Common myeloid progenitor, CD34-positive (primary cell): ENCODE results near the gene SOX12.
A peak's percentile ranks its signal among the peaks of the same experiment; 100 is the strongest.
"Not testable (repeated sequence)": the region's sequence is repeated elsewhere in the genome, so short reads cannot be mapped to it uniquely, and the experiment has no call there.

Experiments used
- CTCF ChIA-PET: fragments of 350-600 bp; sonication (Branson Sonifier 250); formaldehyde crosslinking; loops from one replicate; lab custom pipeline; 2021; ENCODE audit warnings: antibody characterized with exemption; lab: Charles Lee
- POLR2A ChIA-PET: fragments of 350-600 bp; sonication (Branson Sonifier 250); formaldehyde crosslinking; loops from one replicate; lab custom pipeline; 2021; ENCODE audit warnings: antibody characterized with exemption; lab: Charles Lee
- DNase-seq, 3 donors: peaks; one replicate each; pipeline versions ENCODE4 v3.0.0 to v3.0.0-alpha.2; 2013
- H3K27ac ChIP-seq, 2 experiments: 1 replicate in 1 of 2; 2 replicates in 1 of 2; pipeline ENCODE4 v1.7.0; 2013; ENCODE audit warnings: inconsistent platforms in 2 of 2, low read length in 2 of 2, mild to moderate bottlenecking in 2 of 2, low read depth in 1 of 2, moderate library complexity in 1 of 2; ENCODE audit not compliant: severe bottlenecking in 2 of 2, insufficient read depth in 1 of 2, poor library complexity in 1 of 2
- H3K27me3 ChIP-seq, 5 experiments: replicated peaks in 2 of 5; 1 replicate in 3 of 5; 2 replicates in 2 of 5; pipeline versions ENCODE4 v1.6.1 to v1.7.0; 2013; ENCODE audit warnings: low read length in 4 of 5, mild to moderate bottlenecking in 2 of 5, moderate library complexity in 2 of 5, inconsistent platforms in 1 of 5; ENCODE audit not compliant: insufficient read depth in 5 of 5, control insufficient read depth in 4 of 5
- H3K36me3 ChIP-seq, 4 experiments: 1 replicate in 2 of 4; 2 replicates in 2 of 4; pipeline versions ENCODE4 v1.6.1 to v1.7.0; 2013; ENCODE audit warnings: low read length in 3 of 4, control low read depth in 1 of 4, mild to moderate bottlenecking in 1 of 4; ENCODE audit not compliant: control insufficient read depth in 4 of 4, insufficient read depth in 4 of 4
- H3K4me1 ChIP-seq, 4 experiments: 1 replicate in 3 of 4; 2 replicates in 1 of 4; pipeline versions ENCODE4 v1.6.1 to v1.7.1; 2013; ENCODE audit warnings: low read length in 3 of 4, mild to moderate bottlenecking in 3 of 4, control low read depth in 1 of 4, inconsistent platforms in 1 of 4, moderate library complexity in 1 of 4; ENCODE audit not compliant: control insufficient read depth in 4 of 4, insufficient read depth in 4 of 4; ENCODE audit errors: control extremely low read depth in 1 of 4
- H3K4me3 ChIP-seq, 7 experiments: 1 replicate in 4 of 7; 2 replicates in 3 of 7; pipeline versions ENCODE4 v1.5.1 to v1.7.0; 2013; ENCODE audit warnings: mild to moderate bottlenecking in 7 of 7, low read length in 6 of 7, moderate library complexity in 6 of 7, inconsistent platforms in 2 of 7, low read depth in 2 of 7, control low read depth in 1 of 7; ENCODE audit not compliant: insufficient read depth in 4 of 7, control insufficient read depth in 1 of 7; ENCODE audit errors: extremely low read depth in 1 of 7
- H3K9me3 ChIP-seq, 5 experiments: 1 replicate in 4 of 5; 2 replicates in 1 of 5; pipeline versions ENCODE4 v1.6.1 to v1.7.1; 2013; ENCODE audit warnings: low read length in 4 of 5, mild to moderate bottlenecking in 2 of 5, inconsistent platforms in 1 of 5, low read depth in 1 of 5, moderate library complexity in 1 of 5; ENCODE audit not compliant: control insufficient read depth in 4 of 5, insufficient read depth in 2 of 5; ENCODE audit errors: control extremely low read depth in 1 of 5
- WGBS: methylation state at CpG from one replicate; pipeline ENCODE4 v1.1.5; 2013; ENCODE audit not compliant: insufficient coverage; 5-methylcytosine and 5-hydroxymethylcytosine counted together

The SOX12 gene

GRCh38 chr20:353166-353565, 27.8 kb downstream of the SOX12 start:
- ChIA-PET CTCF (interaction anchor here (0.5 to 7.9 kb wide), 15 partner anchors 9 to 178 kb away, joined by 3 to 103 read pairs (median 4); no protein-coding TSS in a partner anchor), POLR2A (no interaction called here)
- no peaks in the 10 kb centered on the region for H3K27me3 ChIP-seq
- H3K27ac ChIP-seq, result no peak overlapping the region
- H3K4me3 ChIP-seq, result no peak overlapping the region
- no peaks in the 10 kb centered on the region for H3K36me3 ChIP-seq
- H3K4me1 ChIP-seq, result peaks cover 0 to 9% (median 5%) of the 10 kb centered on the region in 4 experiments
- DNase-seq, result no peak
- H3K9me3 ChIP-seq, result no peaks in the 10 kb centered on the region
- WGBS, result 94% methylated on average over 13 of the region's 13 CpGs

DNA sequence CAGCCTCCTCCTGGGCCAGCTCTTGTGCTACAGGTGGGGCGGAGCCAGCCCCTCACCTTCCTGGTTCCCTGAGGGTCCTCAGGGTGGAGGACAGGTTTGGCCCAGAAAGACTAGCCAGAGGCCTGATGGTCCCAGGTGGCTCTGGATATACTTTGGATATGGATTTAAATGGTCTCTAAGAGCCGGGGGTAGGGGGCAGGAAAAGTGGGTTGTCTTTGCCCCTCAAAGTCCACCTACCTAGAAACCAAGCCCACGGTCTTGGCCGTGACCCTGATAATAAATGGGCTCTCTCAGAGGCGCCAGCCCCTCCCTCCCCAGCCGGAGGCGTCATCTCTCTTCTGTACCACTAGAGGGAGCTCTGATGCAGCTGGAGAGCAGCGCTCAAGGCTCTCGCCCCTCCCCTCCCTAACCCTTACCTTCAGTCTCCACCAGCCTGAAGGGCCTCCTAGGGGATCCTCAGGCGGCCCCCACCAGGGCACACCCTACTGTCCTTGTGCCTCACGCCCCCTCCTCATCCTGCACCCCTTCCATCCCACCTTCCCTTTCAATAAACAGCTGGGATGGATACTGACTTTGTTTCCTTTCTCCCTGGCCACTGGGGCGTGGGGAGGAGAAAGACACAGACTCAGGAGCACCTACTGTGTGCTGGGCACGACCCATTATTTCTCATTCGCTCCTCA, 29.1 kb downstream of the SOX12 start:
- peak; percentile 83 to 92 (median 88) for DNase-seq
- Histone ChIP-seq H3K4me1 (peaks cover 0 to 2% (median 0%) of the 10 kb centered on the region in 4 experiments), H3K36me3 (no peaks in the 10 kb centered on the region), H3K27ac (no peak overlapping the region), H3K4me3 (no peak overlapping the region), H3K27me3 (no peaks in the 10 kb centered on the region), H3K9me3 (no peaks in the 10 kb centered on the region)
- CTCF ChIA-PET, result interaction anchor here (0.6 to 7.9 kb wide), 24 partner anchors 8 to 374 kb away, joined by 3 to 103 read pairs (median 4); no protein-coding TSS in a partner anchor
- POLR2A ChIA-PET, result interaction anchor here (0.6 kb wide), 1 partner anchor 95 kb away, joined by 4 read pairs; no protein-coding TSS in a partner anchor
- 36% methylated on average over 4 of the region's 14 CpGs for WGBS

GRCh38 chr20:356154-356553, 30.8 kb downstream of the SOX12 start:
- not testable (repeated sequence) for DNase-seq, H3K4me3 ChIP-seq, H3K27ac ChIP-seq, H3K9me3 ChIP-seq, H3K27me3 ChIP-seq, H3K4me1 ChIP-seq, H3K36me3 ChIP-seq
- CTCF ChIA-PET, result interaction anchor here (0.9 to 7.9 kb wide), 8 partner anchors 11 to 130 kb away, joined by 3 to 103 read pairs (median 7); no protein-coding TSS in a partner anchor
- POLR2A ChIA-PET, result interaction anchor here (0.6 kb wide), 1 partner anchor 136 kb away, joined by 5 read pairs; no protein-coding TSS in a partner anchor
- WGBS, result 94% methylated on average over 2 of the region's 2 CpGs

DNA sequence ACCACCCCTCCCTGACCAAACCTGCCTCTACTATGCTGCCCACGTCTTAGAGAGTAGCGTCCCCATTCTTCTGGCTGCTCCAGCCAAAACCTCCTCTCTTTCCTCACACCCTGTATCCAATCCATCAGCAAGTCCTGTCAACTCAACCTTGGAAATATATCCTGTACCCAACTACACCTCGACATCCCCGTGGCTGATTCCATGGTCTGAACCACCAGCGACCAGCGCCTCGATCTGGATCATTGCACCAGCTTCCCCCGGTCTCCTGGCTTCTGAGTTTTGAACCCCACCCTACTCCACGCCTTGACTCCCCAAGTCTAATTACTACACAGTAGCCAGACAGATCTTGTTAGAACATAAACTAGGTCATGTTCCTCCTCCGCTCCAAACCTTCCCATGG, 31.4 kb downstream of the SOX12 start:
- CTCF ChIA-PET, result interaction anchor here (0.9 to 7.9 kb wide), 3 partner anchors 10 to 124 kb away, joined by 3 to 103 read pairs (median 5); no protein-coding TSS in a partner anchor
- 98% methylated on average over 10 of the region's 10 CpGs for WGBS
- peaks cover 0 to 2% (median 0%) of the 10 kb centered on the region in 4 experiments for H3K4me1 ChIP-seq
- POLR2A ChIA-PET, result no interaction called here
- no peaks in the 10 kb centered on the region for H3K9me3 ChIP-seq
- no peak for DNase-seq
- H3K4me3 ChIP-seq, result no peak overlapping the region
- H3K36me3 ChIP-seq, result no peaks in the 10 kb centered on the region
- no peak overlapping the region for H3K27ac ChIP-seq
- no peaks in the 10 kb centered on the region for H3K27me3 ChIP-seq

- Histone ChIP-seq H3K9me3 (no peaks in the 10 kb centered on the region), H3K27ac (no peak overlapping the region), H3K4me1 (peaks cover 0 to 13% (median 9%) of the 10 kb centered on the region in 4 experiments), H3K4me3 (no peak overlapping the region), H3K27me3 (no peaks in the 10 kb centered on the region), H3K36me3 (no peaks in the 10 kb centered on the region)
- ChIA-PET POLR2A (no interaction called here), CTCF (interaction anchor here (1.1 kb wide), 1 partner anchor 72 kb away, joined by 3 read pairs; no protein-coding TSS in a partner anchor)
- 83% methylated on average over 3 of the region's 4 CpGs for WGBS
- no peak for DNase-seq
These were observed 33.7 kb downstream of the SOX12 start for GRCh38 chr20:358891-359555.

- Histone ChIP-seq H3K4me1 (peaks cover 0 to 24% (median 19%) of the 10 kb centered on the region in 4 experiments), H3K9me3 (no peaks in the 10 kb centered on the region), H3K4me3 (no peak overlapping the region), H3K27ac (no peak overlapping the region), H3K27me3 (no peaks in the 10 kb centered on the region), H3K36me3 (no peaks in the 10 kb centered on the region)
- no peak for DNase-seq
- CTCF ChIA-PET, result interaction anchor here (0.8 to 2.9 kb wide), 10 partner anchors 8 to 120 kb away, joined by 3 to 22 read pairs (median 3); no protein-coding TSS in a partner anchor
- POLR2A ChIA-PET, result no interaction called here
- 89% methylated on average over 4 of the region's 8 CpGs for WGBS
These were observed 36.2 kb downstream of the SOX12 start for GRCh38 chr20:361561-361960.
